ENCODE results near the gene UPF2. TPM values are rescaled to one million over a fixed set of nuclear protein-coding genes. Genes with fewer than 3 reads are reported as not detected.

The UPF2 gene
- total RNA-seq, 2 donors from 2014 or later, result 10.6 to 26.0 TPM

DNA sequence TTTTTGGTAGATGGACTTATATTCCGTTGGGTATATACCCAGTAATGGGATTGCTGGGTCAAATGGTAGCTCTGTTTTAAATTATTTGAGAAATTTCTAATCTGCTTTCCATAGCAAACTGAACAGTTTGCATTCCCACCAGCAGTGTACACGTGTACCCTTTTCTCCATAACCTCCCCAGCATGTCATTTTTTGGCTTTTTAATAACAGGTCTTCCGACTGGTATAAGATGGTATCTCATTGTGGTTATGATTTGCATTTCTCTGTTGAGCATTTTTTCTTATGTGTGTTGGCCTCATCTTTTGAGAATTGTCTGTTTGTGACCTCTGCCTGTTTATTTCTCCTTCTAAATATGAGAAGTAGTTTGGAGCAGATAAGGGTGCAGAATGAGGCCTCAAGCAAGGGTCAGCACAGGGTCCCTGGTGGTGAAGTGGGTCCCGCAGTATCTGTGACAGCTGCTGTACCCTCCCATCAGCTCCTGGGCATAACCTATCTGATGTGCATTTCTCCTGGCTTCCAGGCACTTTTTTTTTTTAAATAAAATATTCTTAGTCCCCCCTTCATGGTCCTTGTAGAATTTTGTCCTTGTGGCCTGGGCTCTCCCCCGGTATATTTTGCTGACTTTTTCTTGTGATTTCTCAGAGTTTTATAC lies 145.9 kb downstream of the UPF2 start:
- Histone ChIP-seq H3K27ac (no peak overlapping the region), H3K9me3 (no peaks in the 10 kb centered on the region), H3K27me3 (replicated peaks; ENCODE audit: insufficient read depth) (no peaks in the 10 kb centered on the region), H3K36me3 (no peaks in the 10 kb centered on the region), H3K4me3 (no peak overlapping the region), H3K4me1 (ENCODE audit: control insufficient read depth in 1 of 2, low read depth in 2 of 2) (no peaks in the 10 kb centered on the region)
- ATAC-seq (ENCODE audit: insufficient number of reproducible peaks, low FRiP score, low read depth), result no peak
- TF ChIP-seq, protein P1, sequence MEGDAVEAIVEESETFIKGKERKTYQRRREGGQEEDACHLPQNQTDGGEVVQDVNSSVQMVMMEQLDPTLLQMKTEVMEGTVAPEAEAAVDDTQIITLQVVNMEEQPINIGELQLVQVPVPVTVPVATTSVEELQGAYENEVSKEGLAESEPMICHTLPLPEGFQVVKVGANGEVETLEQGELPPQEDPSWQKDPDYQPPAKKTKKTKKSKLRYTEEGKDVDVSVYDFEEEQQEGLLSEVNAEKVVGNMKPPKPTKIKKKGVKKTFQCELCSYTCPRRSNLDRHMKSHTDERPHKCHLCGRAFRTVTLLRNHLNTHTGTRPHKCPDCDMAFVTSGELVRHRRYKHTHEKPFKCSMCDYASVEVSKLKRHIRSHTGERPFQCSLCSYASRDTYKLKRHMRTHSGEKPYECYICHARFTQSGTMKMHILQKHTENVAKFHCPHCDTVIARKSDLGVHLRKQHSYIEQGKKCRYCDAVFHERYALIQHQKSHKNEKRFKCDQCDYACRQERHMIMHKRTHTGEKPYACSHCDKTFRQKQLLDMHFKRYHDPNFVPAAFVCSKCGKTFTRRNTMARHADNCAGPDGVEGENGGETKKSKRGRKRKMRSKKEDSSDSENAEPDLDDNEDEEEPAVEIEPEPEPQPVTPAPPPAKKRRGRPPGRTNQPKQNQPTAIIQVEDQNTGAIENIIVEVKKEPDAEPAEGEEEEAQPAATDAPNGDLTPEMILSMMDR (IDR thresholded peaks at IDR 0.05), result no peak
- no peak for DNase-seq (ENCODE audit: low spot score)

DNA sequence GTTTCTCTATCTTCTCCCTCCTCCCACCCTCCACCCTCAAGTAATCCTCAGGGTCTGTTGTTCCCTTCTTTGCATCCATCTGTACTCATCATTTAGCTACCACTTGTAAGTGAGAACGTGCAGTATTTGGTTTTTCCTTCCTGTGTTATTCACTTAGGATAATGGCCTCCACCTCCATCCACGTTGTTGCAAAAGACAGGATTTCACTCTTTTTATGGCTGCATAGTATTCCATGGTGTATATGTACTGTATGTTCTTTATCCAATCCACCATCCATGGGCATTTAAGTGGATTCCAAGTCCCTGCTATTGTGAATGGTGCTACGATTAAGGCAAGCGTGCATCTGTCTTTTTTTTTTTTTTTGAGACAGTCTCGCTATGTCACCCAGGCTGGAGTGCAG lies 147.0 kb downstream of the UPF2 start:
- DNase-seq (ENCODE audit: low spot score), result no peak
- H3K4me1 ChIP-seq (ENCODE audit: control insufficient read depth in 1 of 2, low read depth in 2 of 2), result no peaks in the 10 kb centered on the region
- ATAC-seq (ENCODE audit: insufficient number of reproducible peaks, low FRiP score, low read depth), result no peak

DNA sequence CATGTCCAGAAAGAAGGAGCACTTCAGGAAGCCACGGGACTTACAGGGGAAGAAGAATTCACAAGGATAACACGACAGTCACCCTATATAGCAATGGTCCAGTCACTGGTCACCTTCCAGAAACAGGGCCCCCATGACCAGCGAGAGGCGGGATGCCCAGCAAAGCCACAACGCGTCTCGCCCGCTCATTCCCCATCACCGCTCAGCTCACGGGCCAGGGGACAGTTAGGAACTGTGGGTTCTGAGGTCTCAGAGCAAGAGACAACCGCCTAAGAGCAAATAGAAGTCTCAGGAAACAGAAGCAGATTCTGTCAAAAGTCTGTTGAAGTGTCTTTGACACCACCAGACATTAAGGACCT lies 147.5 kb downstream of the UPF2 start:
- DNase-seq (ENCODE audit: low spot score) (no peak), ATAC-seq (ENCODE audit: insufficient number of reproducible peaks, low FRiP score, low read depth) (no peak)
- H3K36me3 ChIP-seq, result no peaks in the 10 kb centered on the region
- H3K27ac ChIP-seq, result no peak overlapping the region
- no peaks in the 10 kb centered on the region for H3K9me3 ChIP-seq
- H3K27me3 ChIP-seq (replicated peaks; ENCODE audit: insufficient read depth), result no peaks in the 10 kb centered on the region
- H3K4me3 ChIP-seq, result no peak overlapping the region
- no peaks in the 10 kb centered on the region for H3K4me1 ChIP-seq (ENCODE audit: control insufficient read depth in 1 of 2, low read depth in 2 of 2)
- TF ChIP-seq, protein P1 (IDR thresholded peaks at IDR 0.05), result no peak

More for the DNA sequence above, 147.0 kb downstream of the UPF2 start:
- Histone ChIP-seq H3K27me3 (replicated peaks; ENCODE audit: insufficient read depth) (no peaks in the 10 kb centered on the region), H3K36me3 (no peaks in the 10 kb centered on the region), H3K4me3 (no peak overlapping the region), H3K9me3 (no peaks in the 10 kb centered on the region), H3K27ac (no peak overlapping the region)
- TF ChIP-seq, protein P1 (IDR thresholded peaks at IDR 0.05), result no peak

DNA sequence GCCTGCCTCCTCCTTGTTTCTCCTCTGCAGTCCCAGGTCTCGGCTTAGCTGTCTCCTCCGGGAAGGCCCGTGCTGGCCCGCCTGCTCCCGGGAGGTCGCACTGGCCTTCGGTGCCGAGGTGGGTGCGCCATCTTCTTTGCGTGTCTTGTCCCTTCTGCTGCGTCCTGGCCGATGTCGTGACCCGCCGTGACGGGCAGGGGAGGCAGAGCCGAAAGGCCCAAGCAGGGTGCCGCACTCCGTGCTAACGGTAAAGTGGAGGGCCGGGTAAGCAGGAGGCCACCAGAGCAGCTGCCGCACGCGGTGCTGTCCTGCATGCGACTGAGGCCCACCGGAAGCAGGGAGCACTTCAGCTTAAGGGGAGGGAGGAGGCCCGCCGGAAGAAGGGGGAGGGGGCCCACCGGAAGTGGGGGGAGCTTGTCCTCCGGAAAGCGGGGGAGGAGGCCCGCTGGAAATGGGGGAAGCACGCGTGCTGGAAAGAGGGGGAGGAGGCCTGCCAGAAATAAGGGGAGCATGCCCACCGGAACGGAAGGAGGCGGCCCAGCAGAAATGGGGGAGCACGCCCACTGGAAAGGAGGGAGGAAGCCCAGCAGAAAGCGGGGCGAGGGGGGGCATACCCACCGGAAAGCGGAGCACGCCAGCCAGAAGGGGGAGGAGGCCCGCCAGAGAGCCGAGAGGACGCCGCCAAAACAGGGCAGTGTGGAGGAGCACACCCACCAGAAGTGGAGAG lies 148.1 kb downstream of the UPF2 start:
- Histone ChIP-seq H3K4me1 (ENCODE audit: control insufficient read depth in 1 of 2, low read depth in 2 of 2) (no peaks in the 10 kb centered on the region), H3K27me3 (replicated peaks; ENCODE audit: insufficient read depth) (no peaks in the 10 kb centered on the region), H3K27ac (no peak overlapping the region), H3K36me3 (no peaks in the 10 kb centered on the region), H3K9me3 (no peaks in the 10 kb centered on the region), H3K4me3 (no peak overlapping the region)
- DNase-seq (ENCODE audit: low spot score) (no peak), ATAC-seq (ENCODE audit: insufficient number of reproducible peaks, low FRiP score, low read depth) (no peak)
- TF ChIP-seq, protein P1 (IDR thresholded peaks at IDR 0.05), result no peak

DNA sequence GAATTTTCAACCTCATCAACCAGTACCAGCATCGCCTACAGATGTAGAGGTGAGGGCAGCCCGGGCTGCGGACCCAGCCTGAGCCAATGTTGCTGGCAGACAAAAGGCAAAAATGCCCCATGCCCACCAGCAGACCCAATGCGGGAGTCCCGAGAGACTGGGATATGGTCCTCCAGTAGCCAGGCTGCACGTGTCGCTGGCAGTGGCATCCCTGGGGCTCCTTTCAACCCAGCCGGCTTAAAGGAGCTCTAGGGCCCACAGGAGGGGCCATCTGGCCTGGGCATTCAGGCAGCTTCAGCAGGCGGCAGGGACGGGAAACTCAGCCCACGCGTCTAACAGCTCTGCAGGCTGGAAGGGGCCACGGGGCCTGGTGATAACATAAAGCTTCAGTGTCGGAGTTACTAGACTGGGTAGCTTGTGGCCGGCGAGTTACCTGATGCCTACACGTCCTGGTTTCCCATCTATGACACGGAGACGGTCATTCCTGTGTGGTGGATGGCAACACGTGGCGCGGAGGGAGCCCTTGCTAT lies 148.8 kb downstream of the UPF2 start:
- no peaks in the 10 kb centered on the region for H3K36me3 ChIP-seq
- no peak overlapping the region for H3K27ac ChIP-seq
- H3K27me3 ChIP-seq (replicated peaks; ENCODE audit: insufficient read depth), result no peaks in the 10 kb centered on the region
- DNase-seq (ENCODE audit: low spot score) (no peak), ATAC-seq (ENCODE audit: insufficient number of reproducible peaks, low FRiP score, low read depth) (no peak)
- no peaks in the 10 kb centered on the region for H3K9me3 ChIP-seq
- no peak overlapping the region for H3K4me3 ChIP-seq
- H3K4me1 ChIP-seq (ENCODE audit: control insufficient read depth in 1 of 2, low read depth in 2 of 2), result no peaks in the 10 kb centered on the region
- TF ChIP-seq, protein P1 (IDR thresholded peaks at IDR 0.05), result no peak

Data from thoracic aorta (tissue), 2 donors.